GM18861 (cell line): Measurements from ENCODE around the gene CDK2AP2.

ENCODE experiments used
- ATAC-seq: cut with Tn5 transposase; IDR thresholded peaks from one replicate; pipeline ENCODE4 v1.9.1; 2021; ENCODE audit not compliant: unreplicated experiment

Gene CDK2AP2

DNA sequence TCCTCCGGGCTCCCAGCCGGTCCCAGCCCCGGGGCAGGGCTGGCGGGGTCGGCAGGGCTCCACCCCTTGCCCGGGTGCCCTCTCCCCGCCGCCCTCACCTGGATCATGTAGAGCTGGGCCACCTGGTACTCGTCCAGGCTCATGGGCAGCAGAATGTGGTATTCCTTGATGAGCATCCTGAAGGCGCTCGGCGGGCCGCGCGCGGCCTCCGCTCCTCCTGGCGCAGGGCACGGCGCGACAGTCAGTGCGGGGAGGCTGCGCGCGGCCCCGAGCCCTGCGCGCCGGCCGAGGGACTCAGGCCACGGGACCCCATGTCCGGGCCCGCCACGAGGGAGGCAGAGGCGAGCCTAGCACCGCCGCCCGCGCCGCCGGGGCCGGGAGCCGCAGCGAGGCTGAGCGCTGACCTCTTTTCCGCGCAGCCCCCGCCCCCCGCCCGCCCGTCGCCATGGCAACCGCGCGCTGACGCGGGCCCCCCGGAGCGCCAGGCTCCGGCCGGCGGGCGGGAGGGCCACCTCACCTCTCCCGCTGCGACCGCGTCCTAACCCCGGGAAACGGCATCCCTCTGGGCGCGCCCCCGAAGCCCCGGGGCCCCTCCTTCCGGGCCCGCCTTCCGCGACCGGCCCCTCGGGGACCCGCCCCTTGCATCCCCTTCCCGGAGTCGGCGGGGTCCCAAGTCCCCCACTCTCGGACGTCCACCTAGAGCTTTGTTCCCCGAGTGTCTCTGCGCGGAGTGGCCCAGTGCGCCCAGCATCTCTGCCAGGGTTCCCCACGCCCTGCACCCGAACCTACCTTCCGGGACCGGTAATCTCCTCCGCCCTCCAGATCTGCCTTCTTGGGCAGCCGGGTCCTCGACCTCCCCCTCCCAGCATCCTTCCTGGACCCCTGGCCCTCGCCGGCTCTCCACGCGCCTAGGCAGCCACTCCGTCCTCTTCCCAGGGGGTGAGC is 3.7 kb downstream of the CDK2AP2 start:
- no peak for ATAC-seq

DNA sequence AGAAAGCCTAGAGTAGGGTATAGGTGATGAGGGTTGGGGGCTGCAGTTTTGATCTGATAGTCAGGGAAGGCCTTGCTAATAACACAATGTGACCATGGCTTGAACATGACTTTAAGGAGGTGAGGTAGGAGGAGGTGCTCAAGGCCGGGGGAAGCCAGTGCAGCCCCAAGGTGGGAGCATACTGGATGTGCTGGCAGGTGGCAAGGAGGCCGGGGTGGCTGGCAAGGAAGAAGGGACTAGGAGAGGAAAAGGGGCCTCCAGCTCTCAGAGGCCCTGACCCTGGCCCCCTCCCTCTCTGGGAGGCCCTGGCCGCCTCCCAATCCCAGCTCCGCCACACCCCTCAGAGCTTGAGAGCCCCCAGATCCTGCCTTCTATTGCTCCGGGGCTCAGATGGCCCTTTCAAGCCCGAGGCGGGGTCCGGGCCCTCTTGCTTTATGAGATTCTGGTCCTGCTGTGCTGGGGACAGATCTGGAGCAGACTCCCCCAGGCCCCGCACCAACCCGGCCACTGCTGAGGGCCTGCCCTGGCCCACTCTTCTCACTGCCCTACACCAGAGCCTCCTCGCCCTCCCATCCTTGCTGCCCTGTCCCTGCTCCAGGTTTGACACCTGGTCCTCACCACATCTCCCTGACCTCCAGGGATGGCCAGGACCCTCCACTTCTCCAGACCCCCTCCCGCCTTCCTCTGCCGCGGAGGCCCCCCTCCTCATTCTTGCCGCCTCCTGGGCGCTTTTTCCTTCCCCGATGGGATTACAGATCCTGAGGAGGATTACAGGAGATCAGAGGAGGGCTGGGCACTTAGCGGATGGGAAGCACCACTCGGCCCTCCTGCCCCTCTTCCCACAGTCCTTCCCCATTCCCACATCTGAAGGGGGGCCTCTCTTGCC is 4.6 kb downstream of the CDK2AP2 start:
- no peak for ATAC-seq

DNA sequence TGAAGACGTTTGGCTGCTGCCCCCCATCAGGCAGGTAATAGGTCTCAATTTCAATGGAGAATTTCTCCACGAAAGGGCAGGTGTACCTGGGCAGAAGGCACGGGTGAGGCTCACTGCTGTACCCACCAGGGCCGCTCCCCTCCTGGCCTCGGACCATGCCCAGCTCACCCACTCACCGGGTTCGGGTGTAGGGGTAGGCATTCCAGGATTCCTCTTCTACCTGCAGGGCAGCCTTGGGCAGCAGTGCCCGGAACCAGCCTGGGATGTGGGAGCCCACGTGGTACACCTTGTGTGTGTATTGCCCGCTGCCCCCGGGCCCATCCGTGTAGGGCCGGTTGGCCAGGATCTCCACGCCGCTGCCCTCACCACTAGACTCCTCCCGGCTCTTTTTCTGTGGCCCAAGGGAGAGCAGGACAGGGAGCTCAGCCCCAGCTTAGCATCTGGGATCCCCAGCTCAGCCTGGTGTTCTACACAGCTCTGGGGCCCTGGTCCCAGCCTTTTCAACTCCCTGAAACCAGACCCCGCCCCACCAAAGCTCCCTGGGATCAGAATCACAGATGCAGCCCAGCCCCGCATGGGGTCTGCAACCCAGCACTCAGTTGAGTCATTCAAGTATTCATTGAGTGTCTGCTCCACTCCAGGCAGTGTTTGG is 5.5 kb downstream of the CDK2AP2 start:
- no peak for ATAC-seq

DNA sequence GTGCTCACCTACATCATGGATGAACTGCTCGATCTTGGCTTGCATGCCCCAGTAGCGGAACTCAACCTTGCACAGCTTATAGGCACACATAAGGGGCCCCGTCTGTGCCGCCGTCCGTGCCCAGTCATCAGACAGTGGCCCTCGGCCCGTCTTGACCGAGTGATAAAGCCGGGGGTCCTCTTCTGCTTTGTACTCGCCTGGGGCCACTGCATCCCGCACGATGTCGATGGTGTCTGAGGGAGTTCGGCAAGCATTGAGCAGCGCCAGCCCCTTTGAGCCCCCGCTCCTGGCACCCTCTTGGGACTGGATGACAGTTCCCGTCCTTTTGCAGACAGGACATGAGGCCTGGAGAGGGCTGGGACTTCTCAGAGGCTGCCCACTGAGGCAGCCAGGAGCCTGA is 6.1 kb downstream of the CDK2AP2 start:
- no peak for ATAC-seq

DNA sequence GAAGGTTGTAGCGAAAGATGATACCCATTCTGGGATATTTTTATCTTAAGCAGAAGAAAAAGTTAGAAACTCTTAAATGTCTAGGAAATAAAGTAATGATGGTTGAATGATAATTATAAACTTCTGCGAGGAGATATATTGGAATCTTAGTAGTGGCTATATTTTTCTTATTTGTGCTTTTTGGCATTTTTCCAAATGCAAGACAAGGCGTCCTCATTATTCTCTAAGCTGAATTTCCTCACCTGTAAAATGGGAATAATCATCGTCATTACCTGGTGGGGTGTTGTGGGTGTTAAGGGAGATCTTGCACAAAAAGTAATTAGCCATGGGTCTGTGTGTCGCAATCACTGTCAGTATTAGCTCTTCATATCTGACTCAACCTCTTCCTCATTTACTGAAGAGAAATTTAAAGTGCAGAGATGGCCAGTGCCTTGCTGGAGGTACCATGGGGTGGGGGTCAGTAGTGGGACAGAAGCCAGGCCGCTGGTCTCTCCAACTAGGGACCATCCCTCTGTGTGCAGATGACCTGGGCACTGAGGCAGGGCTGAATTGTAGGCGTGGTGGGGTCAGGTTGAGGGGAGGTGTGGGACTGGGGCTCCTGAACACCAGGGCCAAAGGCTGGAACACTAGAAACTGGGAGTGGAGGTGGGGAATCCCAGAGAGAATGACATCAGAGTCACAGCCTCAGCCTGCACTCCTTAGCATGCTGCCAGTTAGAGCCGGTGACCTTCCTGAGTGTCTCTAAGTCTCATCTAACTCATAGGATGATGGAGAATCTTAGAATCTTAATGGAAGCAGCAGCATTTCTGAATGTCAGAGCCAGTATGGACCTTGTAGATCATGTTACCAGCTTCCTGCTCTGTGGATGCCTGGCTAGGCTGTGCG is 6.9 kb downstream of the CDK2AP2 start:
- no peak for ATAC-seq

DNA sequence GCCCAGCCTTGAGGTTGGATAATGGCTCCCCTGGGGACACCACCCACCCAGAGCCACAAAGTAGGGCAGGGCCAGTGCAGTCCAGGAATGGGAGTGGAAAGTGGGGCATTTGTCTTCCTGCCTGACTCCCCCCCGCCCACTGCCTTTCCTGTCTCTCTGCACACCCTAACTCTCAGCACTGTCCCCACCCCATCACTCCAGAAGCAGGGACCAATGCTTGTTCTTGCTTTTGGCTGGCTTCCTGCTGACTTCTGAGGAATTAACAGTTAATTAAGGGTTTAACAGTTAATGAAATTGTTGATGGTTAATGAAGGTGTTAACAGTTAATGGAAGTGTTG is 7.5 kb downstream of the CDK2AP2 start:
- no peak for ATAC-seq

DNA sequence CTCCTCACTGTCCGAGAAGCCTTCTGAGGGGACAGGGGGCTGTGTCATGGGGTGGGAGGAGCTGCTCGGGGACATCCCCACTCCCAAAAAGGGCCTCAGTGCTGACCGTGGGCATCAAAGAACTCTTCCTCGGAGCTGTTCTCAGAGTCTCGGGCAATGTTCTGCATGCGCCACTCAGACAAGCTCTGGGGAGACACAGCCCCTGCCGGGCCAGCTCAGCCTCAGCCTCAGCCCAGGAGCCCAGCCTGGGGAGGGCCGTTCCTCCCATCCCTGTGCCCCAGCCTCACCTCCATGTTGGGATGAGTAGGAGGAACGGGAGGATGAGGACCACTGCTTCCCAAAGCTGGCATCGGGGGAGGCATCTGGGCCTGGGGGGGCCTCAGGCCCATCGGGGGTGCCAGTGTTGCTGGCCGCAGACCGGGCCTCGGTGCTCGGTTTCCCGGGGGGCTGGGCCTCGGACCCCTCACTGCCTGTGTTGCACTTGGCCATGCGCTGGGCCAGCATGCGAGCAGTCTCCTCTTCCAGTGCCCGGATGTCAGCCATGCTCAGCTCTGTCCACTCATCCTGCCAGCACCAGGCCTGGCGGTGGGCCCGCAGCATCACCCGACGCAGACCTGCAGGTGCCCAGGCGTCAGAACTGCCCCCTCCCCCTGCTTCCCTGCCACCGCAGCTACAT is 8.0 kb downstream of the CDK2AP2 start:
- ATAC-seq, result no peak

DNA sequence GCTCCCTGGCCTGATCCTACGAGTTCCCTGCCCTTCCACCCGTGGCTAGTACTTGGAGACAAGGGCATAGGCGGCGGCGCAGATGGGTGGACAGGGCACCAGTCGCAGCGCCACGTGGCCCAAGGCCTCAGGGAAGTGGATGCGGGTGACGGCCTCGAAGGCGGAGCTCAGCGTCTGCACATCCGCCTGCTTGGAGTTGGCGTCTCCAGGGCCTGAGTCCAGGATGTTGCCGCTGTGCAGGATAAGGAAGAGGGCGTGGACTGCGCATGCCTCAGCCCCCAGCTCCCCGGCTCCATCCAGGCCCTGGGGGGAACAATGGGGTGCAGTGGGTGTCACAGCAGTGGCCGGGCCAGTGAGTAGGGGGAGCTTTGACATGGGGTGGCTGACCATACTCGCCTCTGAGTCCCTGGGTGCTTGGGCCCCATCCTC is 9.4 kb downstream of the CDK2AP2 start:
- ATAC-seq, result no peak

DNA sequence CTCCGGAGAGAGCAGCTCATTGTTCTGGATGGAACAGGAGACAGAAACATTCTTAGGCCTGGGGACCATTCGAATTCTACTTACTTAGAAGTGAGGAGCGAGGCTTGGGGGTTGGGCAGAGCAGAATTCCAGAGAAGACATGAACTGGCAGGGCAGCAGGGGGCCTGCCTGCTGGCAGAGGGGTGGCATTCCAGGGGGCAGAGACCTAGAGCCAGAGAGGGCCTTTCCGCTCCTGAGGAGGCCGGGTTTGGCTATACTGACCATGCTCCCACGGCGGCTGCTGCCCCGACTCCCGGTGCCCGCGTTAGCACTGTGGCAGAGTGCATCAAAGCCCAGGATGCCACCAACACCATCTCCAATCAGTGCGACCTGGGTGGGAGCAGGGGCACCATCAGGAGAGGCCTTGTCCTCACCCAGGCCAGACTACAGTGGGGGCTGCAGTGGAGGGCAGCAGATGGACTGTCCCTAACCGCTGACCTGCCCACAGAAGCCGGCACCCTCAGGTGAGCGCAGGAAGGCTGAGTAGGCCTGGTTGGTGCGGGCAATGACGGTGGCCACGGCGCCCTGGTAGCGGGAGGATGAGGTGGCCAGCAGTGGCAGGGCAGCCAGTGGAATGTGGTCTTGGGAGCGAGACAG is 10.2 kb downstream of the CDK2AP2 start:
- no peak for ATAC-seq

DNA sequence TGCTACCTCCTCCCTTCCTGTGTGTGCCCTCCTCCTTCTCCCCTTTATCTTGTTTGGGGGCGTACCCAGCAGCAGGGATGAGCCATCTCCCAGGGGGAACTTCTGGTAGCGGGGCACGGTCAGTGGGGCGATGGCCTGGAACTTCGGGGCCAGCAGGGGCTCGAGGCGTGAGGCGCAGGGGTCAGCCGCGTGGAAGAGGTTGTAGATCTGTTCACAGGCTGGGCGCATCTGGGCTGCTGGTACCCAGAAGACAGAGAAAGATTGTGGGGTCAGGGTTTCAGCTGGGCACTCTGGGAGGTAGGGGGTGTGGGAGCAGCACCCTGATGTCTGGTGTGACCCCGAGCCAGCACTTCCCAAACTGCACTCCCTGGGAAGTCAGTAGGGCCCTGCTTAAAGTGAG is 11.8 kb downstream of the CDK2AP2 start:
- ATAC-seq, result no peak

DNA sequence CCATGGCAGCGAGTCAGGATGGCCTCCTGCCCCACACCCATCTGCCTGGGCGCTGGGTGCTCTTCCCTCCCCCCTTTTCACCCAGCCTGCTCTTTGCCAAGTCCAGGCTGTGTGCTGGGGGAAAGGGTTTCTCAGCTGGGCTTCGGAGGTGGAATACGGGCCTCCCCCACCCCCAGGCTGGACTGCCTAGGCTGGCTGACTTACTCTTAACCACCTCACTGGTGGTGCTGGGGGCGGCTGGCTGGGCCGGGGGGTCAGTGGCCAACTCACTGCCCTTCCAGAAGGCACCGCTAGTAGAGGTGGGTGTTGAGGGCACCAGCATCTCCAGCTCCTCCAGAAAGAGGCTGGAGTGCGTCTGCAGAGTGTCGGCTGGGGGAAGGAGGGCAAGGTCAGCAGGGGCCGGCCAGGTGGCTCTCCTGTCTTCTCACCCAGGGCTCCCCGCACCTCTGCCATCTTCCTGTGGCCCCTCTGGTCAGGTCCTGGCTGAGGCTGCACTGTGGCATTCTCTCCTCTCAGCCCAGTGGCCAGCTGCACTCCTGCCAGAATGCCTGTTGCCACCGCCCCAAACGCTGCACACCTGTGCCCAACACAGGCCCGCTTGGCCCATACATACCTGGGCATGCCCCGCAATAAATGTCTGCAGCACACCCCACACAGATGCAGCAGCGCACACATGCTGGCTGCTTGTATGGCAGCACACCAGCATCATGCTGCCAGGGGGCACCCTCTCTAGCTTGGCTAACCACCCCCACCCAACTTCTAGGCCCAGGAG is 12.5 kb downstream of the CDK2AP2 start:
- ATAC-seq, result no peak

DNA sequence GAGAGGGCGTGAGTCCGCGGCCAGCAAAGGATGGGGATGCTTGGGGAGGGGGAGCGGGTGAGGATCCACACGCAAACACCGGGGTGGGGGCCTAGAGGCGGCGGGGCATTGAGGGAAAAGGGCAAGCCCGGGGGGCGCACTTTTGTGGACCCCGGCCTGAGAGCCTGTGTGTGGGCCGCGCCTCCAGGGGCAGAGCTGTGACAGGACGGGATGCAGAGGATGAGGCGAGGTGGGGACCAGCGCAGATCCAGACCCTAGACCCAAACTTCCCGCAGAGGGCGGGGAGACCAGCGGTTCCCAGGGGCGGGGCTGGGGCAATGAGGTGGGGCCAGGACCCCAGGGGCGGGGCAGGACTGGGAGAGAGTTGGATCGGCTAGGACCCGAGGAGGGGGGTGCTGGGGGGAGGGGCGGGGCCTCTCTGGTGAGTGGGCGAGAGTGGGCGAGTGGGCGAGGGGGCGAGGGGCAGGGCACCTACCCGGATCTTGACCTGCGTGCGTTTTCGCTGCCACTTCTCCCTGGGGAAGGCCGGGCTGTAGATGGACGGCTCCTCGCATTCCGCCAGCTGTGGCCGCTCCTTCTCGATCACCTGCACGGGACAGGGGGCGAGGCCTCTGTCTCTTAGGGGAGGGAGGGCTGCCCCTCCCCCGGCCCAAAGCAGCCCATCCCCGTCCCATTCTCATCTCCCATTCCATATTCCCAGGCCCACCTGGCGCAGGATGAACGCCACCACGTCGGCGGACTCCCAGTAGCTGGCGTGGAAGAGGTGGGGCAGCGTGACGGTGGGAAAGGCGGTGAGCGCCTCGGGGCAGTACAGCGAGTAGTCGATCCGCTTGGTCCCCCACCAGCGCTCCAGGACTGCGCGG is 13.4 kb downstream of the CDK2AP2 start:
- no peak for ATAC-seq

DNA sequence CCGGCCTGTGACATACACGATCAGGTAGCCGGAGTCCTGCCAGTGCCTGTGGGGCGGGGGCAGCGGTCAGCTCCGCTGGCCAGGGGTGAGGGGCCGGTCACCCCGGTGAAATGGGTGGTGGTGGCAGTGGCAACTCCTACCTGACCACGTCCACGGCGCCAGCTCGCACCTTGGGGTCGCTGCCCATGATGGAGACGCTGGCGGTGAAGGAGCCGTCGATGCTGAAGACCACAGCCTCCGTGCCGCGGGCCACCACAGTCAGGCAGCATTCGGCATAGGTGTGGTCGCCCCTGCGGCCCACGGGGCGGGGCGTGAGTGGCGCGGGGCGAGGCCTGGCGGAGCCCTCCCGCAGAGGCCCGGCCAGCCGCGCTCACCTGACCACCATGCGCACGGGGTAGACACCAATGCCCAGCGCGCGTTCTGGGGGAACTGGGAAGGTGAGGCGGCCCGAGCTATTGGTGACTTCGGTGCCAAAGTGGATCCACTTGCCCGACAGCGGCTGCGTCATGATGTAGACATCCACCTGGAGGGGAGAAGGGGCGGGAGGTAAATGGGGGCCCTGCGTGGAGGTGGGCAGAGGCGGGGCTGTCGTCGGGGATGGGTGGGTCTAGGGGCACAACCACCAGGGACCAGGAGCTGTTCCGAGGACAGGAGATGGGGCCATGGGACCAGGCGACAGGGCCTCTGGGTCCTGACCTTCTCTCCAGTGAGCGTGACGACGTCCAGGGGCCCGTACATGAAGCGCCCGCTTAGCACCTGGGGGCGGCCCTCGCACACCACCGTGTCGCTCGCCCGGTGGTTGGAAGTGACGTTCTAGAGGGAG is 14.2 kb downstream of the CDK2AP2 start:
- no peak for ATAC-seq

DNA sequence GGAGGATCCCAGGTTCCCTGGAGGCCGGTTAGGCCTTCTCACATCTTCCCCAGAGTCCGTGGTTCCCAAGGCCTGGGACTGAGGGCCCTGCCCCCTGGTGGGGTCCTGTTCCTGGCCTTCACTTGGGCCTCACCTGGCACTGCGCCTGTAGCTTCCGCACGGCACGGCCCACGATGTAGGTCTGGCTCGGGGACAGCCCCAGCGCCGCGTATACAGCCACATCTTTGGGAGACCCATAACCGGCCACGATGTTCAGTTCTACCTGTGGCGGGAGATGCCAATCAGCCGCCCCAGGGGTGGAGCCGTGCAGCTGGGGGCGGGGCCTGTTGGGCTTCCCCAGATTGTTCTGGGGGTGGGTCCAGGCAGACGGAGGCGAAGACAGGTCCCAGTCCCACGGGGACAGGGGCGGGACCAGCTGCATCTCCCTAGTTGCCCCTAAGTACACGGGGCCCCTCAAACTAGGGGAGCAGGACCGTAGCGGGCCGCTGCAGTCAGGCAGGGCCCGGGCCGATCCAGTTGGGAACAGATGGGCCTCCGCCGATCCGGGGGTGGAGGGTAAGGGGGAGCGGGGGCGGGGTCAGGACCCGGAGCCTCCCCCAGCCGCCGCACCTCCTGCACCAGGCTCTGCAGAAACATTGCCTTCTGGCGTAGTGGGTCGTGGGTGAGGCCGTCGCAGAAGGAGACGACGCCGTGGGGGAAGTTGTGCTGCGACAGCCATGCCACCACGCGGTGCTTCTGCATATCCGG is 15.0 kb downstream of the CDK2AP2 start:
- no peak for ATAC-seq

DNA sequence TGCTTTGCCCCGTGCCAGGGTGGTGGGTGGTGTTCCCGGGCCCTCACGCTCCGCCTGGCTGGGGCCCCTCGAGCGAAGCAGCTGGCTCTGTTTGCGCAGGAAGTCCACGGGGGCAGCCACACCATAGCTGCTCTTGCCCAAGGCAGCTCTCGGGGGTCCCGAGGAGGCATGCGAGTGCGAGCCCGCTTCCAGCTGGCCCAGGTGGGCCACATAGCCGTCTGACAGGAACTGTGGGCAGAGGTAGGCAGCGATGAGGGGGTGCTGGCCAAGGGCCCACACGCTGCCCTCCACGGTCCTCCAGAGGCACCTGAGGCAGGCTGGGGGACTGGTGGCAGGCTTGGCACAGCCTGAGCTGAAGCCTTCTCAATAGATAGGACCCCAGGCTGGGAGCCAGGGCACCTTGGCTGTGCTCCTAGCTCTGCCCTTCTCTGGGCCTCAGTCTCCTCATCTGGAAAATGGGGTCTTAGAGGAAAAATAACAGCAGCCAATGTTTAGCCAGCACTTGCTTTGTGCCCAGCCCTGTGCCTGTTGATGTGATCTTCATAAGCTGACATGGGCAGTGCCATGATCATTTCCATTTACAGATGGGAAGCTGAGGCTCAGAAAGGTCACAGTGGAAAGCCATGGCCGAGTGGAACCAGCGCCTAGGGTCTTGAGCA is 15.8 kb downstream of the CDK2AP2 start:
- ATAC-seq, result no peak
